ENCODE results near the gene SH3BP5.

The SH3BP5 gene

DNA sequence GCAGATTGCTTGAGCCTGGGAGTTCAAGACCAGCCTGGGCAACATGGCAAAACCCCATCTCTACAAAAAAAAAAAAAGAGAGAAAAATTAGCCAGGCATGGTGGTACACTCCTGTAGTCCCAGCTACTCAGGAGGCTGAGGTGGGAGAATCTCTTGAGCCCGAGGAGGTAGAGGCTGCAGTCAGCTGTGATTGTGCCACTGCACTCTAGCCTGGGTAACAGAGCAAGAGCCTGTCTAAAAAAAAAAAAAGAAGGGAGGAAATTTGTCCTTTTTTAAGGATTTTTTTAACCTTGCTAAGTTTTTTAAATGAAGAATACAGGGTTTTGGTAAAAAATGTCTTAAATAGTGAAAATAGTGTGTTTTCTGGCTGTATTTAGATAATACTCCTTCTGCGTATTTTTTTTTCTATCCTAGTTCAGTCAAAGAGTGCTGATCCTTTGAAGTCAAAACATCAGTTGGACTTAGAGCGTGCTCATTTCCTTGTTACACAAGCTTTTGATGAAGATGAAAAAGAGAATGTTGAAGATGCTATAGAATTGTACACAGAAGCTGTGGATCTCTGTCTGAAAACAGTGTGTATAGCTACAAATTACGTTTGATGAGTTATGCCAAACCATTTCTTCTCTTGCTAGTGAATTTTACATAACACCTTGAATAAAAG is 115.2 kb downstream of the SH3BP5 start:
- H3K9me3 ChIP-seq (ENCODE audit: severe bottlenecking) = no peaks in the 10 kb centered on the region
- H3K27me3 ChIP-seq (ENCODE audit: insufficient read depth, poor library complexity, severe bottlenecking) = no peaks in the 10 kb centered on the region
- DNase-seq (ENCODE audit: low spot score) = no peak
- no peak for ATAC-seq (ENCODE audit: low read depth)
- H3K36me3 ChIP-seq (ENCODE audit: low read depth) = peaks cover 89% of the 10 kb centered on the region
- no peak for TF ChIP-seq CTCF (IDR thresholded peaks at IDR 0.05; ENCODE audit: poor library complexity, severe bottlenecking)
- H3K4me3 ChIP-seq (ENCODE audit: severe bottlenecking) = no peak overlapping the region
- no peaks in the 10 kb centered on the region for H3K4me1 ChIP-seq (ENCODE audit: insufficient read depth, poor library complexity, severe bottlenecking)
- H3K27ac ChIP-seq (ENCODE audit: poor library complexity, severe bottlenecking) = no peak overlapping the region

DNA sequence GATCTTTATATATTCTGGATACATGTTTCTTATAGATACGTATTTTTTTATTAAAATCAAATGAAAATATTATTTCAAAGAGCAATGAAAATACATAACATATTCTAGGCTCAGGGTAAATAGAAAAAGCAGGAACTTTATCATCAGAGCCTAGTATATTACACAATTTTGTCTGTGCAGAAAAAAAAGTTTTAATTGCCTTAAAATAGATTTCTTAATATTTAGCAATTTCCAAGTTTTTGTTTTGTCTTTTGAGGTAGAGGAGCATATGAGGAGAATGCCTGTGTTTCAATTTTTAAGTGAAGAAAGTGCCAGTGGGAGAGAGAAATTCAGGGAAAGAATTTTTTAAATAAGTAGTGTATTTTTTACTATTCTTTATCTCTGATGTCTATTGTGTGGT is 115.9 kb downstream of the SH3BP5 start:
- ATAC-seq (ENCODE audit: low read depth) (no peak), DNase-seq (ENCODE audit: low spot score) (no peak)
- no peaks in the 10 kb centered on the region for H3K9me3 ChIP-seq (ENCODE audit: severe bottlenecking)

GRCh38 chr3:15215996-15216395 is 116.4 kb downstream of the SH3BP5 start:
- peaks cover 86% of the 10 kb centered on the region for H3K36me3 ChIP-seq (ENCODE audit: low read depth)
- ATAC-seq (ENCODE audit: low read depth) = no peak
- no peak overlapping the region for H3K27ac ChIP-seq (ENCODE audit: poor library complexity, severe bottlenecking)
- H3K4me3 ChIP-seq (ENCODE audit: severe bottlenecking) = no peak overlapping the region
- no peak for TF ChIP-seq CTCF (IDR thresholded peaks at IDR 0.05; ENCODE audit: poor library complexity, severe bottlenecking)
- H3K9me3 ChIP-seq (ENCODE audit: severe bottlenecking) = no peaks in the 10 kb centered on the region
- H3K27me3 ChIP-seq (ENCODE audit: insufficient read depth, poor library complexity, severe bottlenecking) = no peaks in the 10 kb centered on the region
- H3K4me1 ChIP-seq (ENCODE audit: insufficient read depth, poor library complexity, severe bottlenecking) = no peaks in the 10 kb centered on the region
- DNase-seq (ENCODE audit: low spot score) = no peak

More for the DNA sequence above, 115.9 kb downstream of the SH3BP5 start:
- no peak for TF ChIP-seq CTCF (IDR thresholded peaks at IDR 0.05; ENCODE audit: poor library complexity, severe bottlenecking)
- Histone ChIP-seq H3K4me3 (ENCODE audit: severe bottlenecking) (no peak overlapping the region), H3K4me1 (ENCODE audit: insufficient read depth, poor library complexity, severe bottlenecking) (no peaks in the 10 kb centered on the region), H3K36me3 (ENCODE audit: low read depth) (peaks cover 88% of the 10 kb centered on the region), H3K27ac (ENCODE audit: poor library complexity, severe bottlenecking) (no peak overlapping the region), H3K27me3 (ENCODE audit: insufficient read depth, poor library complexity, severe bottlenecking) (no peaks in the 10 kb centered on the region)

DNA sequence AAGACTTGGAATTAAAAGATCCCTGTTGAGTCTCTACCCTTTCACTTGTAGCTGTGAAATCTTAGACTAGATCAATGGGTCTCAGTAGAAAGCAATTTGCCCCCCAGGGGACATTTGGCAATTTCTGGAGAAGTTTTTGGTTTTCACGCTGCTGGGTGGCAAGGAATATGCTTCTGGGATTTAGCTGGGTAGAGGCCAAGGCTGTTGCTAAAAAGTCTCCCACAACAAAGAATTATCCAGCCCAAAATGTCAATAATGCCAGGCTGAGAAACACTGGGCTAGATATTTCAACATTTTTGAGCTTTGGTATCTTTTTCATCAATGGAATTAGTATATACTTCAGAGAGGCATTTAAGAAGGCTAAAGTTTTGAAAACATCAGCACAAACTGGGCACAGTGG is 117.6 kb downstream of the SH3BP5 start:
- no peaks in the 10 kb centered on the region for H3K27me3 ChIP-seq (ENCODE audit: insufficient read depth, poor library complexity, severe bottlenecking)
- no peaks in the 10 kb centered on the region for H3K4me1 ChIP-seq (ENCODE audit: insufficient read depth, poor library complexity, severe bottlenecking)
- no peak for ATAC-seq (ENCODE audit: low read depth)
- no peak overlapping the region for H3K27ac ChIP-seq (ENCODE audit: poor library complexity, severe bottlenecking)
- no peaks in the 10 kb centered on the region for H3K9me3 ChIP-seq (ENCODE audit: severe bottlenecking)
- DNase-seq (ENCODE audit: low spot score) = no peak
- peaks cover 84% of the 10 kb centered on the region for H3K36me3 ChIP-seq (ENCODE audit: low read depth)
- TF ChIP-seq CTCF (IDR thresholded peaks at IDR 0.05; ENCODE audit: poor library complexity, severe bottlenecking) = no peak
- no peak overlapping the region for H3K4me3 ChIP-seq (ENCODE audit: severe bottlenecking)

- ATAC-seq (ENCODE audit: low read depth) (no peak), DNase-seq (ENCODE audit: low spot score) (no peak)
- no peak for TF ChIP-seq CTCF (IDR thresholded peaks at IDR 0.05; ENCODE audit: poor library complexity, severe bottlenecking)
- no peak overlapping the region for H3K4me3 ChIP-seq (ENCODE audit: severe bottlenecking)
- H3K27ac ChIP-seq (ENCODE audit: poor library complexity, severe bottlenecking) = no peak overlapping the region
- H3K9me3 ChIP-seq (ENCODE audit: severe bottlenecking) = no peaks in the 10 kb centered on the region
- no peaks in the 10 kb centered on the region for H3K27me3 ChIP-seq (ENCODE audit: insufficient read depth, poor library complexity, severe bottlenecking)
- H3K4me1 ChIP-seq (ENCODE audit: insufficient read depth, poor library complexity, severe bottlenecking) = no peaks in the 10 kb centered on the region
- H3K36me3 ChIP-seq (ENCODE audit: low read depth) = peaks cover 75% of the 10 kb centered on the region
Observed at GRCh38 chr3:15211937-15212336, 120.4 kb downstream of the SH3BP5 start.

Data from RWPE2 (cell line).